PC-9 (cell line): ENCODE measurements around the gene LRRC14B. TPM values are rescaled to one million over a fixed set of nuclear protein-coding genes. Genes with fewer than 3 reads are reported as not detected.
"Not testable (repeated sequence)": the region's sequence is repeated elsewhere in the genome, so short reads cannot be mapped to it uniquely, and the experiment has no call there.

Source experiments
- BruUV-seq: library from RNA; stranded (reverse); fragments of 400-500 nt; replicated peaks from 2 replicates; lab custom pipeline; 2021; lab: Mats Ljungman, UMichigan
- CTCF ChIA-PET: fragments of 300-600 bp; sonication (Branson Sonifier 250); formaldehyde crosslinking; loops from one replicate; lab custom pipeline; 2022; ENCODE audit warnings: antibody characterized with exemption; lab: Charles Lee
- POLR2A ChIA-PET: fragments of 300-600 bp; sonication (Branson Sonifier 250); formaldehyde crosslinking; loops from one replicate; lab custom pipeline; 2022; ENCODE audit warnings: antibody characterized with exemption; ENCODE audit not compliant: unreplicated experiment; lab: Charles Lee
- DNase-seq, 2 experiments: peaks; one replicate each; pipeline versions ENCODE4 v3.0.0 to v3.0.0-alpha.2; 2015 to 2022; ENCODE audit warnings: mixed read lengths in 1 of 2
- H2AFZ ChIP-seq: fragments of 200-600 bp; sonication (generic); 2 replicates; pipeline ENCODE4 v1.8.1; 2017; ENCODE audit warnings: antibody characterized with exemption
- H3F3A ChIP-seq: fragments of 200-600 bp; sonication (generic); 2 replicates; pipeline ENCODE4 v1.8.1; 2017; ENCODE audit warnings: antibody characterized with exemption, mild to moderate bottlenecking, low read depth; ENCODE audit not compliant: insufficient read depth
- H3K27ac ChIP-seq: fragments of 200-600 bp; sonication (generic); 2 replicates; pipeline ENCODE4 v1.6.1; 2016; ENCODE audit warnings: mixed run types
- H3K27me3 ChIP-seq: fragments of 200-600 bp; sonication (generic); 2 replicates; pipeline ENCODE4 v1.6.1; 2016; ENCODE audit warnings: low read depth, mixed run types; ENCODE audit not compliant: insufficient read depth
- H3K36me3 ChIP-seq: fragments of 200-600 bp; sonication (generic); 2 replicates; pipeline ENCODE4 v1.6.1; 2016; ENCODE audit warnings: low read depth, mixed run types
- H3K4me1 ChIP-seq: fragments of 200-600 bp; sonication (generic); replicated peaks from 2 replicates; pipeline ENCODE4 v1.6.1; 2016; ENCODE audit warnings: mixed run types; ENCODE audit not compliant: insufficient read depth
- H3K4me2 ChIP-seq: fragments of 200-600 bp; sonication (generic); 2 replicates; pipeline ENCODE4 v1.6.1; 2017; ENCODE audit warnings: mixed run types
- H3K4me3 ChIP-seq: fragments of 200-600 bp; sonication (generic); 2 replicates; pipeline ENCODE4 v1.6.1; 2016; ENCODE audit warnings: mixed run types
- H3K79me2 ChIP-seq: fragments of 200-600 bp; sonication (generic); 2 replicates; pipeline ENCODE4 v1.6.1; 2017; ENCODE audit warnings: low read depth, mixed run types
- H3K9me2 ChIP-seq: fragments of 200-600 bp; sonication (generic); 2 replicates; pipeline ENCODE4 v1.8.1; 2017; ENCODE audit warnings: mild to moderate bottlenecking; ENCODE audit not compliant: insufficient read depth
- H3K9me3 ChIP-seq: fragments of 200-600 bp; sonication (generic); 2 replicates; pipeline ENCODE4 v1.8.1; 2016; ENCODE audit warnings: low read depth; ENCODE audit not compliant: insufficient read depth
- H4K20me1 ChIP-seq: fragments of 200-600 bp; sonication (generic); 2 replicates; pipeline ENCODE4 v1.8.1; 2017; ENCODE audit not compliant: insufficient read depth
- intact Hi-C: fragments of 100-400 bp; cut with micrococcal nuclease; formaldehyde crosslinking; loops from one replicate; pipeline ENCODE4 v1.10.0; 2022; ENCODE audit not compliant: unreplicated experiment
- total RNA-seq: library from RNA; stranded (reverse); gene quantifications from 2 replicates; pipeline ENCODE4 v1.2.3, GENCODE V29; 2021

The LRRC14B gene
- total RNA-seq, 1 experiment from 2014 or later: not detected

- BruUV-seq, H3K4me2 ChIP-seq, H2AFZ ChIP-seq, POLR2A ChIA-PET, H3K9me3 ChIP-seq, H4K20me1 ChIP-seq, intact Hi-C loops, CTCF ChIA-PET, H3K27ac ChIP-seq, H3K4me1 ChIP-seq, H3K27me3 ChIP-seq, H3K4me3 ChIP-seq, H3K79me2 ChIP-seq, H3K9me2 ChIP-seq, H3F3A ChIP-seq: not testable (repeated sequence)
- peaks cover 26% of the 10 kb centered on the region for H3K36me3 ChIP-seq
- peak in 1 of 2 experiments; percentile 27 for DNase-seq
These were observed 49.9 kb downstream of the LRRC14B start for GRCh38 chr5:241045-241669.

- H3K4me3 ChIP-seq, POLR2A ChIA-PET, H2AFZ ChIP-seq, H3K9me2 ChIP-seq, H3K27me3 ChIP-seq, DNase-seq, H3K9me3 ChIP-seq, H3F3A ChIP-seq, intact Hi-C loops, H3K4me1 ChIP-seq, BruUV-seq, H4K20me1 ChIP-seq, H3K79me2 ChIP-seq, H3K4me2 ChIP-seq, H3K27ac ChIP-seq: not testable (repeated sequence)
- CTCF ChIA-PET: interaction anchor here (0.6 kb wide), 1 partner anchor 38 kb away, joined by 7 read pairs; no protein-coding TSS in a partner anchor
- peaks cover 48% of the 10 kb centered on the region for H3K36me3 ChIP-seq
These were observed 52.5 kb downstream of the LRRC14B start for GRCh38 chr5:243683-244367.

GRCh38 chr5:245717-246116, 54.4 kb downstream of the LRRC14B start:
- POLR2A ChIA-PET: interaction anchor here (0.7 kb wide), 1 partner anchor 12 kb away, joined by 3 read pairs; no protein-coding TSS in a partner anchor
- CTCF ChIA-PET: not testable (repeated sequence)

More at GRCh38 chr5:245717-246116, 54.4 kb downstream of the LRRC14B start:
- H2AFZ ChIP-seq, H3K27ac ChIP-seq, DNase-seq, H3K4me1 ChIP-seq, BruUV-seq, H4K20me1 ChIP-seq, intact Hi-C loops, H3K4me2 ChIP-seq, H3K9me2 ChIP-seq, H3K79me2 ChIP-seq, H3K9me3 ChIP-seq, H3F3A ChIP-seq, H3K27me3 ChIP-seq, H3K4me3 ChIP-seq: not testable (repeated sequence)
- H3K36me3 ChIP-seq: peaks cover 46% of the 10 kb centered on the region

Other genes with a start within 250 kb of the LRRC14B start
- not detected in 2 replicates for gene PLEKHG4B, start 99.3 kb upstream of the LRRC14B start, total RNA-seq
- 24.1 and 31.1 TPM in 2 replicates for gene CCDC127, start 26.7 kb downstream of the LRRC14B start, total RNA-seq
- gene SDHA, start 26.8 kb downstream of the LRRC14B start, total RNA-seq: 347 and 443 TPM in 2 replicates
- gene PDCD6, start 80.2 kb downstream of the LRRC14B start, total RNA-seq: 314 and 334 TPM in 2 replicates
- gene AHRR, start 130.2 kb downstream of the LRRC14B start, total RNA-seq: 7.2 and 13.6 TPM in 2 replicates